HepG2 (cell line): Measurements from ENCODE around the gene ASB3. TPM values are rescaled to one million over a fixed set of nuclear protein-coding genes. Genes with fewer than 3 reads are reported as not detected.
A peak's percentile ranks its signal among the peaks of the same experiment; 100 is the strongest.

Source experiments
- GZF1 ChIP-seq: sonication (generic); formaldehyde crosslinking; IDR thresholded peaks from 2 replicates; pipeline ENCODE4 v1.5.1; 2020; ENCODE audit warnings: mild to moderate bottlenecking, missing genetic modification reagents
- IKZF4 ChIP-seq: sonication (generic); formaldehyde crosslinking; IDR thresholded peaks from 2 replicates; pipeline ENCODE4 v1.5.1; 2020; ENCODE audit warnings: borderline replicate concordance, mild to moderate bottlenecking, low read depth, missing genetic modification reagents; ENCODE audit errors: not compliant biosample characterization
- NAIF1 ChIP-seq: sonication (generic); formaldehyde crosslinking; IDR thresholded peaks from 2 replicates; pipeline ENCODE4 v1.5.0; 2020; ENCODE audit warnings: mild to moderate bottlenecking, missing genetic modification reagents, borderline replicate concordance
- NFIB ChIP-seq: sonication (generic); formaldehyde crosslinking; IDR thresholded peaks from 2 replicates; pipeline ENCODE4 v1.9.0; 2021; ENCODE audit warnings: missing genetic modification reagents, mild to moderate bottlenecking, borderline replicate concordance
- NR1H2 ChIP-seq: sonication (generic); formaldehyde crosslinking; IDR thresholded peaks from 2 replicates; pipeline ENCODE4 v1.8.1; 2022; ENCODE audit warnings: low read depth, missing genetic modification reagents, borderline replicate concordance
- NR2C2 ChIP-seq: sonication (generic); formaldehyde crosslinking; IDR thresholded peaks from 2 replicates; pipeline ENCODE4 v1.4.0; 2020; ENCODE audit warnings: missing genetic modification reagents, mild to moderate bottlenecking, moderate library complexity, borderline replicate concordance
- SIX1 ChIP-seq: sonication (generic); formaldehyde crosslinking; IDR thresholded peaks from 2 replicates; pipeline ENCODE4 v1.4.0; 2020; ENCODE audit warnings: missing genetic modification reagents, borderline replicate concordance
- ZNF326 ChIP-seq: sonication (generic); formaldehyde crosslinking; IDR thresholded peaks from 2 replicates; pipeline ENCODE4 v1.4.0; 2020; ENCODE audit warnings: missing genetic modification reagents, borderline replicate concordance
- ZNF337 ChIP-seq: sonication (generic); formaldehyde crosslinking; IDR thresholded peaks from 2 replicates; pipeline ENCODE4 v1.5.1; 2020; ENCODE audit warnings: missing genetic modification reagents, low read depth, mild to moderate bottlenecking, borderline replicate concordance
- ZNF432 ChIP-seq: sonication (generic); formaldehyde crosslinking; IDR thresholded peaks from 2 replicates; pipeline ENCODE4 v1.5.0; 2020; ENCODE audit warnings: missing genetic modification reagents, mild to moderate bottlenecking, borderline replicate concordance
- ZSCAN9 ChIP-seq: IDR thresholded peaks from 2 replicates; pipeline ENCODE4 v1.6.1; 2016; ENCODE audit warnings: borderline replicate concordance
- polyA plus RNA-seq, 8 experiments: library from polyadenylated mRNA; depleted of rRNA in 3 of 8; stranded (reverse) in 7 of 8; unstranded in 1 of 8; fragments of >200 nt; fragmentation: Illumina TruSeq in 4 of 8; extraction: Trizol in 4 of 8; gene quantifications; 2 replicates each; pipeline versions ENCODE4 v1.2.1 to v1.2.3, GENCODE V29; 2011 to 2016; ENCODE audit warnings: low read depth in 4 of 8, missing spikeins in 1 of 8, mixed read lengths in 1 of 8; ENCODE audit not compliant: insufficient read depth in 1 of 8
- total RNA-seq, 5 experiments: library from RNA; depleted of rRNA; stranded (reverse); fragments of >200 nt; fragmentation: Illumina TruSeq; extraction: Trizol; gene quantifications; 2 replicates each; pipeline ENCODE4 v1.2.3, GENCODE V29; 2016; ENCODE audit warnings: low read depth in 1 of 5
- TF ChIP-seq, protein P1 (sequence below): sonication (generic); formaldehyde crosslinking; IDR thresholded peaks from 2 replicates; pipeline ENCODE4 v1.5.1; 2020; ENCODE audit warnings: missing genetic modification reagents, mild to moderate bottlenecking, borderline replicate concordance
- TF ChIP-seq, protein P2 (sequence below): sonication (generic); formaldehyde crosslinking; IDR thresholded peaks from 2 replicates; pipeline ENCODE4 v1.4.0; 2020; ENCODE audit warnings: mild to moderate bottlenecking, missing genetic modification reagents
- TF ChIP-seq, protein P3 (sequence below): IDR thresholded peaks from 2 replicates; pipeline ENCODE4 v1.6.1; 2016; ENCODE audit warnings: missing compliant biosample characterization, missing genetic modification reagents, borderline replicate concordance
- TF ChIP-seq, protein P4 (sequence below): sonication (generic); formaldehyde crosslinking; conservative IDR thresholded peaks from 2 replicates; pipeline ENCODE4 v1.4.0; 2020; ENCODE audit warnings: missing genetic modification reagents
- TF ChIP-seq, protein P5 (sequence below): IDR thresholded peaks from 2 replicates; pipeline ENCODE4 v1.6.1; 2016; ENCODE audit warnings: mild to moderate bottlenecking

Gene ASB3
- total and polyA plus RNA-seq, 2 of the 13 experiments (the other 11 are each of a cell fraction or from before 2014, with no cell fraction given), result 40.1 to 41.8 TPM

DNA sequence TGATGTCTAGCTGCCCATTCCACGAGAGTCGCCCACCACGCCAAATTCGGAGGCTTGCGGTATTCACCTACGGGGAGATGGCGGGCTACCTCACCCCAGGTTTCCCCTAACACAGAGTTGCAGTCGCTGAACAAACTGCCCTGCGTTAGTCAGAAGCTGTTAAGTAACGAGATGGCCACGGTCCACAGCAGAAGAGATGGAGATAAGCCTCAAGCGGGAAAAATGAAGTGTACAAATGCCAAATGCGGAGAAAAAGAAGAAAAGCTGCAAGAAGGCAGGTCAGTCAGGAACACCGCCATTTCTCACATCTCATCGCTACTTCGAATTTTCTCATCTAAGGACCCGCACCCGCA lies 425 bp downstream of the ASB3 start (continued):
- TF ChIP-seq, protein P1, sequence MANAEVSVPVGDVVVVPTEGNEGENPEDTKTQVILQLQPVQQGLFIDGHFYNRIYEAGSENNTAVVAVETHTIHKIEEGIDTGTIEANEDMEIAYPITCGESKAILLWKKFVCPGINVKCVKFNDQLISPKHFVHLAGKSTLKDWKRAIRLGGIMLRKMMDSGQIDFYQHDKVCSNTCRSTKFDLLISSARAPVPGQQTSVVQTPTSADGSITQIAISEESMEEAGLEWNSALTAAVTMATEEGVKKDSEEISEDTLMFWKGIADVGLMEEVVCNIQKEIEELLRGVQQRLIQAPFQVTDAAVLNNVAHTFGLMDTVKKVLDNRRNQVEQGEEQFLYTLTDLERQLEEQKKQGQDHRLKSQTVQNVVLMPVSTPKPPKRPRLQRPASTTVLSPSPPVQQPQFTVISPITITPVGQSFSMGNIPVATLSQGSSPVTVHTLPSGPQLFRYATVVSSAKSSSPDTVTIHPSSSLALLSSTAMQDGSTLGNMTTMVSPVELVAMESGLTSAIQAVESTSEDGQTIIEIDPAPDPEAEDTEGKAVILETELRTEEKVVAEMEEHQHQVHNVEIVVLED (CRISPR knock-in tag), result no peak
- no peak; the same call in 1 of the 2 replicates for TF ChIP-seq ZSCAN9 (CRISPR knock-in tag)
- no peak for TF ChIP-seq IKZF4 (CRISPR knock-in tag)
- TF ChIP-seq ZNF326 (CRISPR knock-in tag), result no peak
- no peak for TF ChIP-seq SIX1 (CRISPR knock-in tag)
- TF ChIP-seq NR2C2 (CRISPR knock-in tag), result no peak
- 0 out of 2 replicates have a peak, but pooled peaks have one; percentile 48 for TF ChIP-seq ZNF432
- TF ChIP-seq, protein P2, sequence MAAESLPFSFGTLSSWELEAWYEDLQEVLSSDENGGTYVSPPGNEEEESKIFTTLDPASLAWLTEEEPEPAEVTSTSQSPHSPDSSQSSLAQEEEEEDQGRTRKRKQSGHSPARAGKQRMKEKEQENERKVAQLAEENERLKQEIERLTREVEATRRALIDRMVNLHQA (CRISPR knock-in tag), result no peak
- TF ChIP-seq, protein P3, sequence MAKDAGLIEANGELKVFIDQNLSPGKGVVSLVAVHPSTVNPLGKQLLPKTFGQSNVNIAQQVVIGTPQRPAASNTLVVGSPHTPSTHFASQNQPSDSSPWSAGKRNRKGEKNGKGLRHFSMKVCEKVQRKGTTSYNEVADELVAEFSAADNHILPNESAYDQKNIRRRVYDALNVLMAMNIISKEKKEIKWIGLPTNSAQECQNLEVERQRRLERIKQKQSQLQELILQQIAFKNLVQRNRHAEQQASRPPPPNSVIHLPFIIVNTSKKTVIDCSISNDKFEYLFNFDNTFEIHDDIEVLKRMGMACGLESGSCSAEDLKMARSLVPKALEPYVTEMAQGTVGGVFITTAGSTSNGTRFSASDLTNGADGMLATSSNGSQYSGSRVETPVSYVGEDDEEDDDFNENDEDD (CRISPR knock-in tag), result no peak
- TF ChIP-seq, protein P4, sequence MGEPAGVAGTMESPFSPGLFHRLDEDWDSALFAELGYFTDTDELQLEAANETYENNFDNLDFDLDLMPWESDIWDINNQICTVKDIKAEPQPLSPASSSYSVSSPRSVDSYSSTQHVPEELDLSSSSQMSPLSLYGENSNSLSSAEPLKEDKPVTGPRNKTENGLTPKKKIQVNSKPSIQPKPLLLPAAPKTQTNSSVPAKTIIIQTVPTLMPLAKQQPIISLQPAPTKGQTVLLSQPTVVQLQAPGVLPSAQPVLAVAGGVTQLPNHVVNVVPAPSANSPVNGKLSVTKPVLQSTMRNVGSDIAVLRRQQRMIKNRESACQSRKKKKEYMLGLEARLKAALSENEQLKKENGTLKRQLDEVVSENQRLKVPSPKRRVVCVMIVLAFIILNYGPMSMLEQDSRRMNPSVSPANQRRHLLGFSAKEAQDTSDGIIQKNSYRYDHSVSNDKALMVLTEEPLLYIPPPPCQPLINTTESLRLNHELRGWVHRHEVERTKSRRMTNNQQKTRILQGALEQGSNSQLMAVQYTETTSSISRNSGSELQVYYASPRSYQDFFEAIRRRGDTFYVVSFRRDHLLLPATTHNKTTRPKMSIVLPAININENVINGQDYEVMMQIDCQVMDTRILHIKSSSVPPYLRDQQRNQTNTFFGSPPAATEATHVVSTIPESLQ (CRISPR knock-in tag), result no peak
- TF ChIP-seq, protein P5, sequence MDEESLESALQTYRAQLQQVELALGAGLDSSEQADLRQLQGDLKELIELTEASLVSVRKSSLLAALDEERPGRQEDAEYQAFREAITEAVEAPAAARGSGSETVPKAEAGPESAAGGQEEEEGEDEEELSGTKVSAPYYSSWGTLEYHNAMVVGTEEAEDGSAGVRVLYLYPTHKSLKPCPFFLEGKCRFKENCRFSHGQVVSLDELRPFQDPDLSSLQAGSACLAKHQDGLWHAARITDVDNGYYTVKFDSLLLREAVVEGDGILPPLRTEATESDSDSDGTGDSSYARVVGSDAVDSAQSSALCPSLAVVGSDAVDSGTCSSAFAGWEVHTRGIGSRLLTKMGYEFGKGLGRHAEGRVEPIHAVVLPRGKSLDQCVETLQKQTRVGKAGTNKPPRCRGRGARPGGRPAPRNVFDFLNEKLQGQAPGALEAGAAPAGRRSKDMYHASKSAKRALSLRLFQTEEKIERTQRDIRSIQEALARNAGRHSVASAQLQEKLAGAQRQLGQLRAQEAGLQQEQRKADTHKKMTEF (CRISPR knock-in tag), result no peak
- peak; percentile 73 for TF ChIP-seq NAIF1 (CRISPR knock-in tag)
- TF ChIP-seq ZNF337, result no peak
- no peak for TF ChIP-seq NR1H2 (CRISPR knock-in tag)
- no peak for TF ChIP-seq NFIB (CRISPR knock-in tag)
- peak; percentile 43; the same call in 1 of the 2 replicates for TF ChIP-seq GZF1 (CRISPR knock-in tag)
